ENCODE measurements around the gene SPDYC. TPM values are rescaled to one million over a fixed set of nuclear protein-coding genes. Genes with fewer than 3 reads are reported as not detected.

Gene SPDYC
- total and polyA plus RNA-seq, 2 of the 13 experiments (the other 11 are each of a cell fraction or from before 2014, with no cell fraction given), result 0.15 to 0.33 TPM

- peak; percentile 79; the same call in 1 of the 2 replicates for TF ChIP-seq PRDM10 (CRISPR knock-in tag; IDR thresholded peaks at IDR 0.05; ENCODE audit: low read depth)
- TF ChIP-seq AGO1 (IDR thresholded peaks at IDR 0.05; ENCODE audit: low read depth, low read length, poor library complexity, severe bottlenecking), result peak; percentile 33
- 0 out of 2 replicates have a peak, but pooled peaks have one; percentile 19 for TF ChIP-seq KLF12 (CRISPR knock-in tag; IDR thresholded peaks at IDR 0.05; ENCODE audit: borderline replicate concordance)
- no peak for TF ChIP-seq RFX5 (IDR thresholded peaks at IDR 0.05; ENCODE audit: low read depth, low read length)
- TF ChIP-seq IKZF1 (IDR thresholded peaks at IDR 0.05), result no peak
- 0 out of 2 replicates have a peak, but pooled peaks have one; percentile 54 for TF ChIP-seq ZNF564 (CRISPR knock-in tag; IDR thresholded peaks at IDR 0.05)
- TF ChIP-seq REL (CRISPR knock-in tag; conservative IDR thresholded peaks at IDR 0.05), result no peak
- peak; percentile 30; the same call in 1 of the 2 replicates for TF ChIP-seq KAT7 (CRISPR knock-in tag; IDR thresholded peaks at IDR 0.05; ENCODE audit: borderline replicate concordance)
- TF ChIP-seq, protein P1, sequence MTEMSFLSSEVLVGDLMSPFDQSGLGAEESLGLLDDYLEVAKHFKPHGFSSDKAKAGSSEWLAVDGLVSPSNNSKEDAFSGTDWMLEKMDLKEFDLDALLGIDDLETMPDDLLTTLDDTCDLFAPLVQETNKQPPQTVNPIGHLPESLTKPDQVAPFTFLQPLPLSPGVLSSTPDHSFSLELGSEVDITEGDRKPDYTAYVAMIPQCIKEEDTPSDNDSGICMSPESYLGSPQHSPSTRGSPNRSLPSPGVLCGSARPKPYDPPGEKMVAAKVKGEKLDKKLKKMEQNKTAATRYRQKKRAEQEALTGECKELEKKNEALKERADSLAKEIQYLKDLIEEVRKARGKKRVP (CRISPR knock-in tag; IDR thresholded peaks at IDR 0.05), result no peak
- no peak for TF ChIP-seq GATA4 (IDR thresholded peaks at IDR 0.05; ENCODE audit: borderline replicate concordance, low read depth)
- no peak for TF ChIP-seq PCBP2 (optimal IDR thresholded peaks at IDR 0.05; ENCODE audit: low read depth, low read length, poor library complexity, severe bottlenecking)
- TF ChIP-seq, protein P2, sequence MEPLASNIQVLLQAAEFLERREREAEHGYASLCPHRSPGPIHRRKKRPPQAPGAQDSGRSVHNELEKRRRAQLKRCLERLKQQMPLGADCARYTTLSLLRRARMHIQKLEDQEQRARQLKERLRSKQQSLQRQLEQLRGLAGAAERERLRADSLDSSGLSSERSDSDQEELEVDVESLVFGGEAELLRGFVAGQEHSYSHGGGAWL (CRISPR knock-in tag; IDR thresholded peaks at IDR 0.05), result 0 out of 2 replicates have a peak, but pooled peaks have one; percentile 59
- TF ChIP-seq MYPOP (CRISPR knock-in tag; IDR thresholded peaks at IDR 0.05), result peak; percentile 47; the same call in 1 of the 2 replicates
- peak; percentile 40; the same call in 1 of the 2 replicates for TF ChIP-seq GMEB1 (CRISPR knock-in tag; IDR thresholded peaks at IDR 0.05; ENCODE audit: borderline replicate concordance)
- TF ChIP-seq ZNF430 (CRISPR knock-in tag; IDR thresholded peaks at IDR 0.05), result peak; percentile 50; the same call in 1 of the 2 replicates
- TF ChIP-seq ZNF704 (CRISPR knock-in tag; IDR thresholded peaks at IDR 0.05; ENCODE audit: borderline replicate concordance), result 0 out of 2 replicates have a peak, but pooled peaks have one; percentile 56
- peak; percentile 77; the same call in 1 of the 2 replicates for TF ChIP-seq ZNF225 (CRISPR knock-in tag; IDR thresholded peaks at IDR 0.05)
- TF ChIP-seq TRIM24 (CRISPR knock-in tag; IDR thresholded peaks at IDR 0.05), result no peak
- TF ChIP-seq ISL2 (CRISPR knock-in tag; IDR thresholded peaks at IDR 0.05), result no peak
- TF ChIP-seq ZBTB7B (CRISPR knock-in tag; IDR thresholded peaks at IDR 0.05), result peak; percentile 89
Measured at GRCh38 chr11:65180877-65181568, 11.0 kb downstream of the SPDYC start (continued).

Data from HepG2 (cell line).